ENCODE measurements around the gene ZNF709. TPM values are rescaled to one million over a fixed set of nuclear protein-coding genes. Genes with fewer than 3 reads are reported as not detected.
"Not testable (repeated sequence)": the region's sequence is repeated elsewhere in the genome, so short reads cannot be mapped to it uniquely, and the experiment has no call there.

ZNF709 gene
- total RNA-seq, 1 donor from 2014 or later = 14.6 TPM

DNA sequence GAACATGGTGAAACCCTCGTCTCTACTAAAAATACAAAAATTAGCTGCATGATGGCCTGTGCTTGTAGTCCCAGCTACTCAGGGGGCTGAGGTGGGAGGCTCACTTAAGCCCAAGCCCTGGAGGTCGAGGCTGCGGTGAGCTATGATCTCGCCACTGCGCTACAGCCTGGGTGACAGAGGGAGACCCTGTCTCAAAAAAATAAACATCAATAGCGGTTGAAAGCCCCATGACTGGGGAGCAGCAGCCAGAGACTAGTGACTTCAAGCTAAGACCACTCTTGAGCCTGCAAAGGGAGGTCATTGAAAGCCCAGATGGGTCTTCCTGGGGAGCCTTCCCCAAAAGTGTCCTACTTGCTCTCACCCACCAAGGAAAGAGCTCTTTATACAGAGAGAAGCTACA is 11.9 kb upstream of the ZNF709 start:
- H3K9me3 Mint-ChIP-seq = peaks cover 47% of the 10 kb centered on the region
- Histone ChIP-seq H3K27ac (no peak overlapping the region), H3K79me2 (ENCODE audit: low read depth) (no peaks in the 10 kb centered on the region), H4K20me1 (ENCODE audit: low read depth) (no peaks in the 10 kb centered on the region), H3K9ac (no peak overlapping the region), H2AFZ (replicated peaks) (no peak overlapping the region), H3K27me3 (peaks cover 5% of the 10 kb centered on the region), H3K4me2 (no peak overlapping the region), H3K4me1 (no peaks in the 10 kb centered on the region), H3F3A (ENCODE audit: low read depth) (peaks cover 6% of the 10 kb centered on the region), H3K36me3 (no peaks in the 10 kb centered on the region), H3K4me3 (no peak overlapping the region), H3K9me3 (ENCODE audit: low read depth) (no peaks in the 10 kb centered on the region)
- peaks cover 16% of the 10 kb centered on the region for H3K36me3 Mint-ChIP-seq
- H3K27ac Mint-ChIP-seq = no peak overlapping the region
- DNase-seq (ENCODE audit: low spot score) = no peak
- H3K4me3 Mint-ChIP-seq = no peak overlapping the region
- TF ChIP-seq EZH2 (IDR thresholded peaks at IDR 0.05) (no peak), EZH2phosphoT487 (IDR thresholded peaks at IDR 0.05) (no peak)
- TF ChIP-seq, protein P1, sequence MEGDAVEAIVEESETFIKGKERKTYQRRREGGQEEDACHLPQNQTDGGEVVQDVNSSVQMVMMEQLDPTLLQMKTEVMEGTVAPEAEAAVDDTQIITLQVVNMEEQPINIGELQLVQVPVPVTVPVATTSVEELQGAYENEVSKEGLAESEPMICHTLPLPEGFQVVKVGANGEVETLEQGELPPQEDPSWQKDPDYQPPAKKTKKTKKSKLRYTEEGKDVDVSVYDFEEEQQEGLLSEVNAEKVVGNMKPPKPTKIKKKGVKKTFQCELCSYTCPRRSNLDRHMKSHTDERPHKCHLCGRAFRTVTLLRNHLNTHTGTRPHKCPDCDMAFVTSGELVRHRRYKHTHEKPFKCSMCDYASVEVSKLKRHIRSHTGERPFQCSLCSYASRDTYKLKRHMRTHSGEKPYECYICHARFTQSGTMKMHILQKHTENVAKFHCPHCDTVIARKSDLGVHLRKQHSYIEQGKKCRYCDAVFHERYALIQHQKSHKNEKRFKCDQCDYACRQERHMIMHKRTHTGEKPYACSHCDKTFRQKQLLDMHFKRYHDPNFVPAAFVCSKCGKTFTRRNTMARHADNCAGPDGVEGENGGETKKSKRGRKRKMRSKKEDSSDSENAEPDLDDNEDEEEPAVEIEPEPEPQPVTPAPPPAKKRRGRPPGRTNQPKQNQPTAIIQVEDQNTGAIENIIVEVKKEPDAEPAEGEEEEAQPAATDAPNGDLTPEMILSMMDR (IDR thresholded peaks at IDR 0.05) = no peak
- H3K27me3 Mint-ChIP-seq (ENCODE audit: insufficient read depth, low read depth) = peaks cover 10% of the 10 kb centered on the region
- H3K4me1 Mint-ChIP-seq = peaks cover 2% of the 10 kb centered on the region

DNA sequence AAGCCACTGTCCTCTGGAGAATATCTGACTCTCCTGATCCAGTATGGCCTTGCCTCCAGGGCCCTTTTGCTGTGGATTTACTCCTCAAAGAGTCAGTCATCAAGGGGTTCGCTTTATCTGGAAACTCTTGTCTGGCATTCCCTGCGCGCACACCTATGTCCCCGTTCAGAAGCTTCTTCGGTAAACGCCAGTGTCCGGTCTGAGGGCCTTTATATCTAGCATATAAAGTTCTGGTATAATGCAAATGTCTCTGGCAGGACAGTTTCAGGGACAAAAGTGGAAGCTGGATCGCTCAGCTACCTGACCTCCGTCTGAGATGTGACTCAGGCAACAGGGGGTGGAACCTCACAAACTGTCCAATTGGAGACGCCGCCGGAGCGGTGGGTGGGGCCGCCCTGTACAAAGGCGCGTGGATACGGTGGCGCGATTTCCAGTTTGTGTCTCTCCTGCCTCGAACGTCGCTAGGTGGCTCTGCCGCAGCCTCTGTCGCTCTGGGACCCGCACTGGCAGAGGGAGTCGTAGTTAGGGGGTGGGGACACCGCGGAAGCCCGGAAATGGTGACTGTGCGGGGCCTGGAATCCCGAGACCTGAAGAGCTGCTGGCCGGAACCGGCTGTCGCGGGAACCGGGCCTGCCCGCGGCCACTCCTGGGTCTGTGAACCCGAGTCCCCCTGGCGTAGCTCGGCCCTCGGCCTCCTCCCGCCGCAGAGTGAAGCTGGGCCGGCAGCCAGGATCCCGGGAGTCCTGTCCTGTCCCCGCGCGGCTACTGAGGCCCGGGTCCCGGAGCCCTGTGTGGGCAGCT is 10.6 kb upstream of the ZNF709 start:
- H3K36me3 Mint-ChIP-seq = peaks cover 16% of the 10 kb centered on the region
- TF ChIP-seq EZH2 (IDR thresholded peaks at IDR 0.05) (no peak), EZH2phosphoT487 (IDR thresholded peaks at IDR 0.05) (no peak)
- TF ChIP-seq, protein P1 (IDR thresholded peaks at IDR 0.05) = peak; percentile 54
- peaks cover 2% of the 10 kb centered on the region for H3K4me1 Mint-ChIP-seq
- no peaks in the 10 kb centered on the region for H3K36me3 ChIP-seq
- H4K20me1 ChIP-seq (ENCODE audit: low read depth) = no peaks in the 10 kb centered on the region
- peak; percentile 95 for DNase-seq (ENCODE audit: low spot score)
- H3K27ac ChIP-seq = peak overlapping the region; percentile 18
- no peaks in the 10 kb centered on the region for H3K79me2 ChIP-seq (ENCODE audit: low read depth)
- H3K9me3 Mint-ChIP-seq = peaks cover 57% of the 10 kb centered on the region
- no peak overlapping the region for H3K27ac Mint-ChIP-seq
- peak overlapping the region; percentile 74 for H3K4me2 ChIP-seq
- peaks cover 10% of the 10 kb centered on the region for H3K27me3 Mint-ChIP-seq (ENCODE audit: insufficient read depth, low read depth)
- peaks cover 6% of the 10 kb centered on the region for H3F3A ChIP-seq (ENCODE audit: low read depth)
- peak overlapping the region; percentile 36 for H3K9ac ChIP-seq
- H3K4me3 ChIP-seq = peak overlapping the region; percentile 47
- H3K4me1 ChIP-seq = no peaks in the 10 kb centered on the region
- peaks cover 5% of the 10 kb centered on the region for H3K27me3 ChIP-seq
- peak overlapping the region; percentile 82 for H3K4me3 Mint-ChIP-seq
- no peaks in the 10 kb centered on the region for H3K9me3 ChIP-seq (ENCODE audit: low read depth)
- peak overlapping the region; percentile 82 for H2AFZ ChIP-seq (replicated peaks)

DNA sequence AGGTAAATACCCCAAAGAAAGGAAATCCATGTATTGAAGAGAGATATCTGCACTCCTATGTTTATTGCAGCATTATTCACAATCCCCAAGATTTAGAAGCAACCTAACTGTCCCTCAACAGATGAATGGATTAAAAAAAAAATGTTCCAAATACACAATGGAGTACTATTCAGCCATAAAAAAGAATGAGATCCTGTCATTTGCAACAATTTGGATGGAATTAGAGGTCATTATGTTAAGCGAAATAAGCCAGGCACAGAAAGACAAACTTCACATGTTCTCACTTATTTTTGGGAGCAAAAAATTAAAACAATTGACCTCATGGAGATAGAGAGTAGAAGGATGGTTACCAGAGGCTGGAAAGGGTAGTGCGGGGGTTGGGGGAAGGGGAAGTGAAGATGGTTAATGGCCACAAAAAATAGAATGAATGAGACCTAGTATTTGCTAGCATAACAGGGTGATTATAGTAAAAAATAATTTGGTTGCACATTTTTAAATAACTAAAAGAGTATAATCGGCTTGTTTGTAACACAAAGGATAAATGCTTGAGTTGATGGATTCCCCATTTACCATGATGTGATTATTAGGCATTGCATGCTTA is 9.7 kb upstream of the ZNF709 start:
- Histone ChIP-seq H3K4me3 (no peak overlapping the region), H3K9ac (no peak overlapping the region), H3K4me1 (no peaks in the 10 kb centered on the region), H3K4me2 (no peak overlapping the region), H3K9me3 (ENCODE audit: low read depth) (no peaks in the 10 kb centered on the region), H2AFZ (replicated peaks) (no peak overlapping the region), H3K79me2 (ENCODE audit: low read depth) (no peaks in the 10 kb centered on the region), H3K36me3 (no peaks in the 10 kb centered on the region), H4K20me1 (ENCODE audit: low read depth) (no peaks in the 10 kb centered on the region), H3K27ac (no peak overlapping the region), H3F3A (ENCODE audit: low read depth) (peaks cover 6% of the 10 kb centered on the region), H3K27me3 (peaks cover 5% of the 10 kb centered on the region)
- Mint-ChIP-seq H3K4me1 (peaks cover 2% of the 10 kb centered on the region), H3K4me3 (no peak overlapping the region), H3K9me3 (peaks cover 60% of the 10 kb centered on the region), H3K36me3 (peaks cover 14% of the 10 kb centered on the region), H3K27ac (no peak overlapping the region), H3K27me3 (ENCODE audit: insufficient read depth, low read depth) (peaks cover 10% of the 10 kb centered on the region)
- TF ChIP-seq EZH2phosphoT487 (IDR thresholded peaks at IDR 0.05) = no peak
- no peak for DNase-seq (ENCODE audit: low spot score)

DNA sequence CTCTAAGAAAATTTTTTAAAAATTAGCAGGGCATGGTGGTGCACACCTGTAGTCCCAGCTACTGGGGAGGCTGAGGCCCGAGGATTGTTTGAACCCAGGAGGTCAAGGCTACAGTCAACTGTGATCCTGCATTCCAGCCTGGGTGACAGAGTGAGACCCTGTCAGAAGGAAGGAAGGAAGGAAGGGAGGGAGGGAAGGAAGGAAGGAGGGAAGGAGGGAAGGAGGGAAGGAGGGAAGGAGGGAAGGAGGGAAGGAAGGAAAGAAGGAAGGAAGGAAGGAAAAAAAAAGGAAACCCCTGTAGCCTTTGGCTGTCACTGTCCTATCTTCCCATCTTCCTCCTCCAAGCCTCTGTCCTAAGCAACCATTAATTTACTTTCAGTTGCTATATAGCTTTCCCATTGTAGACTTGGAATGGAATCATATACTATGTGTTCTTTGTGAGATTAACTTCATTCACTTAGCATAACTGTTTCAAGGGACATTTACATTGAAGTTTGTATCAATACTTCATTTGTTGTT is 1.7 kb upstream of the ZNF709 start:
- not testable (repeated sequence) for H3K9me3 ChIP-seq (ENCODE audit: low read depth); H2AFZ ChIP-seq (replicated peaks); H3K27me3 ChIP-seq; DNase-seq (ENCODE audit: low spot score); H3K27ac ChIP-seq; H4K20me1 ChIP-seq (ENCODE audit: low read depth); H3K4me2 ChIP-seq; H3K36me3 ChIP-seq; H3K9ac ChIP-seq; H3K4me3 ChIP-seq; H3F3A ChIP-seq (ENCODE audit: low read depth); H3K27ac Mint-ChIP-seq; H3K27me3 Mint-ChIP-seq (ENCODE audit: insufficient read depth, low read depth); H3K4me1 ChIP-seq; H3K4me3 Mint-ChIP-seq
- Mint-ChIP-seq H3K9me3 (peaks cover 40% of the 10 kb centered on the region), H3K4me1 (peaks cover 22% of the 10 kb centered on the region), H3K36me3 (peaks cover 14% of the 10 kb centered on the region)
- H3K79me2 ChIP-seq (ENCODE audit: low read depth) = peaks cover 23% of the 10 kb centered on the region
